B cell (primary cell): ENCODE data around the gene PARS2.

ENCODE experiments used
- CTCF ChIP-seq: fragments of 200-600 bp; IDR thresholded peaks from one replicate; pipeline ENCODE4 v1.8.0; 2022; ENCODE audit warnings: antibody characterized with exemption, mild to moderate bottlenecking
- EZH2 ChIP-seq: IDR thresholded peaks from 2 replicates; pipeline ENCODE4 v1.6.1; 2012; ENCODE audit warnings: borderline replicate concordance, low read depth, mild to moderate bottlenecking, moderate library complexity, low read length; ENCODE audit not compliant: insufficient read depth, poor library complexity, severe bottlenecking

GRCh38 chr1:54811739-54812655, 47.7 kb upstream of the PARS2 start:
- TF ChIP-seq CTCF (no peak), EZH2 (no peak)
